A549 (cell line): ENCODE data around the gene CCNI. TPM values are rescaled to one million over a fixed set of nuclear protein-coding genes. Genes with fewer than 3 reads are reported as not detected.

Experiments
- ATAC-seq, 2 experiments: fragments of 200-7000 bp in 1 of 2; fragments of >200 bp in 1 of 2; cut with Nextera tagmentation in 1 of 2; cut with Tn5 transposase in 1 of 2; 3 replicates each; pipeline versions ENCODE4 v1.8.0 to v1.9.1; 2018 to 2020; ENCODE audit warnings: mild to moderate bottlenecking in 1 of 2, moderate library complexity in 1 of 2
- CTCF ChIA-PET: fragments of 300-600 bp; sonication (Branson Sonifier 250); formaldehyde crosslinking; extraction: SDS; loops from one replicate; lab custom pipeline; 2021; ENCODE audit warnings: antibody characterized with exemption, inconsistent platforms; lab: Yijun Ruan, JAX
- POLR2A ChIA-PET: fragments of 350-600 bp; formaldehyde crosslinking; extraction: SDS; loops from one replicate; lab custom pipeline; 2021; ENCODE audit warnings: antibody characterized with exemption, inconsistent platforms; lab: Yijun Ruan, JAX
- DNase-seq, 2 experiments: peaks; one replicate each; pipeline versions ENCODE4 v3.0.0 to v3.0.0-alpha.2; 2011 to 2016; ENCODE audit warnings: low read depth in 1 of 2, low spot score in 1 of 2
- FAIRE-seq: peaks from 2 replicates; lab custom pipeline; 2011; peaks lifted over from hg19 to GRCh38; lab: Jason Lieb, UNC
- H3K27ac ChIP-seq, 2 experiments: fragments of >200 bp; sonication (Bioruptor Twin); formaldehyde crosslinking; 3 replicates each; pipeline ENCODE4 v1.5.1; 2016 to 2017
- H3K4me1 ChIP-seq: fragments of >200 bp; sonication (Bioruptor Twin); formaldehyde crosslinking; 3 replicates; pipeline ENCODE4 v1.6.1; 2016
- H3K4me2 ChIP-seq: fragments of >200 bp; sonication (Bioruptor Twin); formaldehyde crosslinking; 3 replicates; pipeline ENCODE4 v1.6.1; 2016
- H3K4me3 ChIP-seq: fragments of >200 bp; sonication (Bioruptor Twin); formaldehyde crosslinking; 3 replicates; pipeline ENCODE4 v1.5.1; 2016
- H3K9me3 ChIP-seq: fragments of >200 bp; sonication (Bioruptor Twin); formaldehyde crosslinking; 3 replicates; pipeline ENCODE4 v1.6.1; 2016
- CBX2 ChIP-seq: fragments of 200-600 bp; sonication (generic); IDR thresholded peaks from 2 replicates; pipeline ENCODE4 v1.6.1; 2016; ENCODE audit warnings: low read depth, mild to moderate bottlenecking, borderline replicate concordance
- CHD2 ChIP-seq: fragments of 150-350 bp; IDR thresholded peaks from 2 replicates; pipeline ENCODE4 v1.6.1; 2014; ENCODE audit warnings: low read length; ENCODE audit not compliant: partially characterized antibody
- EHF ChIP-seq: fragments of 250-450 bp; sonication (Bioruptor Pico); IDR thresholded peaks from 2 replicates; pipeline ENCODE4 v1.5.0; 2020; ENCODE audit warnings: mild to moderate bottlenecking
- EP300 ChIP-seq, 2 experiments: fragments of >200 bp; sonication (Bioruptor Twin); formaldehyde crosslinking; IDR thresholded peaks; 2 replicates in 1 of 2; 3 replicates in 1 of 2; pipeline ENCODE4 v1.6.1; 2016 to 2017
- FOXS1 ChIP-seq: fragments of 250-450 bp; sonication (Bioruptor Pico); IDR thresholded peaks from 2 replicates; pipeline ENCODE4 v1.5.0; 2020; ENCODE audit warnings: mild to moderate bottlenecking, moderate library complexity
- GATA3 ChIP-seq: IDR thresholded peaks from 2 replicates; pipeline ENCODE4 v1.6.1; 2012; ENCODE audit warnings: borderline replicate concordance
- HDAC2 ChIP-seq: fragments of 200-600 bp; sonication (generic); IDR thresholded peaks from 2 replicates; pipeline ENCODE4 v1.6.1; 2016
- HEYL ChIP-seq: fragments of 250-450 bp; sonication (Bioruptor Pico); IDR thresholded peaks from 2 replicates; pipeline ENCODE4 v1.8.0; 2021; ENCODE audit warnings: mild to moderate bottlenecking, moderate library complexity
- HOXB13 ChIP-seq: fragments of 250-450 bp; sonication (Bioruptor Pico); IDR thresholded peaks from 2 replicates; pipeline ENCODE4 v1.5.0; 2020; ENCODE audit warnings: low read depth, mild to moderate bottlenecking, moderate library complexity
- KDM1A ChIP-seq: fragments of 200-600 bp; sonication (generic); IDR thresholded peaks from 2 replicates; pipeline ENCODE4 v1.6.1; 2016; ENCODE audit warnings: low read depth, mild to moderate bottlenecking
- NR3C1 ChIP-seq: fragments of >200 bp; sonication (Bioruptor Twin); formaldehyde crosslinking; IDR thresholded peaks from 3 replicates; pipeline ENCODE4 v1.6.1; 2017
- PHF8 ChIP-seq: fragments of 200-600 bp; sonication (generic); IDR thresholded peaks from 2 replicates; pipeline ENCODE4 v1.6.1; 2016; ENCODE audit warnings: low read depth, mild to moderate bottlenecking, antibody characterized with exemption, moderate library complexity, borderline replicate concordance
- POLR2A ChIP-seq: IDR thresholded peaks from 2 replicates; pipeline ENCODE4 v1.6.1; 2012; ENCODE audit warnings: mild to moderate bottlenecking, low read length
- TP53 ChIP-seq: fragments of 250-450 bp; sonication (Bioruptor Pico); IDR thresholded peaks from 2 replicates; pipeline ENCODE4 v1.5.0; 2021; ENCODE audit warnings: mild to moderate bottlenecking, moderate library complexity
- ZC3H11A ChIP-seq: fragments of 450-650 bp; IDR thresholded peaks from 2 replicates; pipeline ENCODE4 v1.6.1; 2014; ENCODE audit warnings: antibody characterized with exemption, mild to moderate bottlenecking
- ZNF302 ChIP-seq: fragments of 250-450 bp; sonication (Bioruptor Pico); IDR thresholded peaks from 2 replicates; pipeline ENCODE4 v1.9.0; 2021; ENCODE audit warnings: inconsistent platforms, mild to moderate bottlenecking, moderate library complexity
- WGBS: methylation state at CpG from one replicate; pipeline ENCODE4 v1.1.6; 2017; ENCODE audit errors: missing lambda C conversion rate; 5-methylcytosine and 5-hydroxymethylcytosine counted together
- polyA plus RNA-seq, 4 experiments: library from polyadenylated mRNA; depleted of rRNA in 3 of 4; stranded (reverse); fragments of >200 nt; fragmentation: RNase III in 1 of 4; extraction: RNeasy Plus Mini Kit Qiagen cat#74134 plus additional on column Dnase treatment in 1 of 4; gene quantifications; 2 replicates in 3 of 4; 3 replicates in 1 of 4; pipeline ENCODE4 v1.2.3, GENCODE V29; 2011 to 2017
- TF ChIP-seq, protein P1 (sequence below): fragments of 150-350 bp; IDR thresholded peaks from 2 replicates; pipeline ENCODE4 v1.6.1; 2014; ENCODE audit warnings: low read depth, mild to moderate bottlenecking, low read length
- TF ChIP-seq, protein P2 (sequence below): fragments of >200 bp; sonication (Bioruptor Twin); formaldehyde crosslinking; IDR thresholded peaks from 3 replicates; pipeline ENCODE4 v1.5.1; 2016
- TF ChIP-seq, protein P3 (sequence below): fragments of 250-450 bp; sonication (Bioruptor Pico); IDR thresholded peaks from 2 replicates; pipeline ENCODE4 v1.5.0; 2021; ENCODE audit warnings: mild to moderate bottlenecking, moderate library complexity, borderline replicate concordance
- TF ChIP-seq, protein P4 (sequence below): IDR thresholded peaks from 2 replicates; pipeline ENCODE4 v1.6.1; 2012

CCNI gene
- polyA plus RNA-seq, 2 of the 4 experiments (the other 2 are of a cell fraction) = 73.8 to 117 TPM

DNA sequence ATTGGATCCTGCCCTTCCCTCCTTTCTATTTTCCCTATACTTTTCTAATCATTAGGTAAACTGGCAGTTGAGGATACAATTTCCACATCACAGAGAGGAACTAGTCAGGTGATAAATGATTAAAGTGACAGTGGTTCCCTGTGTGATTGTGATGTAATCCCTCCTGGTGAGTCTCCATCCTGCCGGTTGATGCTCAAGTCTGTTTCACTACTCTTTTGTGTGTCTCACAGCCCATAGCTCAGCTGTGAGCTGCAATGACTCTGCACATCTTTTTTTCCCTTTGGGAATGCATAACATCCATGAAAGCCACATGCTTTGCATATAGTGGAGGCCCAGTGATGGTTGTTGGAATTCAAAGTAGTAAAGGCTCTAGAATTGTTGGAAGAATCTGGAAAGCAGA, 60.4 kb downstream of the CCNI start:
- FAIRE-seq = no peak
- WGBS = 60% methylated on average over 1 of the region's 1 CpG

DNA sequence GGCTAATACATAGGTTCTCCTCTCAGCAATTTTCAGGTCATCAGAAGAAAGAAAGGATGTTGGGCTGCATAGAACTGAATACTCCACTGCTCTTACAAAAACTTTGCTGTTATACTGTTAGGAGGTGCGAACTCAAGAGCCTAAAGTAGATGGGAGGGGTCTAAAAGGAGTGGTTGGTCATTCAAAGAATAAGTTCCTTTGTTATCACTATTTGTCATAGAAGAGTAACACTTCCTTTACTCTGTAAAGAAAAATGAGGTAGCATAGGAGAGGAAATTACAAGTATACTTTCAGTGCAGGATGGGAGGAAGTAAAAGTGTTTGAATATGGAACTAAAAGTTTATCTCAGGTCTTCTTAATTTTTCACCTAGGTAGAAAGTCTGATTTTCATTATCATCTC, 61.5 kb downstream of the CCNI start:
- CTCF ChIA-PET = no interaction called here

More for the DNA sequence above, 60.4 kb downstream of the CCNI start:
- no peak for TF ChIP-seq POLR2A
- no peak for TF ChIP-seq CHD2
- no peak for TF ChIP-seq FOXS1
- TF ChIP-seq, protein P1, sequence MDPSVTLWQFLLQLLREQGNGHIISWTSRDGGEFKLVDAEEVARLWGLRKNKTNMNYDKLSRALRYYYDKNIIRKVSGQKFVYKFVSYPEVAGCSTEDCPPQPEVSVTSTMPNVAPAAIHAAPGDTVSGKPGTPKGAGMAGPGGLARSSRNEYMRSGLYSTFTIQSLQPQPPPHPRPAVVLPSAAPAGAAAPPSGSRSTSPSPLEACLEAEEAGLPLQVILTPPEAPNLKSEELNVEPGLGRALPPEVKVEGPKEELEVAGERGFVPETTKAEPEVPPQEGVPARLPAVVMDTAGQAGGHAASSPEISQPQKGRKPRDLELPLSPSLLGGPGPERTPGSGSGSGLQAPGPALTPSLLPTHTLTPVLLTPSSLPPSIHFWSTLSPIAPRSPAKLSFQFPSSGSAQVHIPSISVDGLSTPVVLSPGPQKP = no peak
- no peak for TF ChIP-seq EP300 (IDR thresholded peaks at IDR 0.05)
- no peak for TF ChIP-seq KDM1A
- TF ChIP-seq HOXB13 (CRISPR knock-in tag) = no peak
- TF ChIP-seq EHF (CRISPR knock-in tag) = no peak
- no peak for TF ChIP-seq ZNF302
- Histone ChIP-seq H3K27ac (no peak overlapping the region), H3K4me1 (no peaks in the 10 kb centered on the region), H3K4me3 (no peak overlapping the region), H3K4me2 (no peak overlapping the region), H3K9me3 (no peaks in the 10 kb centered on the region)
- no peak for DNase-seq
- CTCF ChIA-PET = no interaction called here
- ATAC-seq = no peak
- POLR2A ChIA-PET = no interaction called here

DNA sequence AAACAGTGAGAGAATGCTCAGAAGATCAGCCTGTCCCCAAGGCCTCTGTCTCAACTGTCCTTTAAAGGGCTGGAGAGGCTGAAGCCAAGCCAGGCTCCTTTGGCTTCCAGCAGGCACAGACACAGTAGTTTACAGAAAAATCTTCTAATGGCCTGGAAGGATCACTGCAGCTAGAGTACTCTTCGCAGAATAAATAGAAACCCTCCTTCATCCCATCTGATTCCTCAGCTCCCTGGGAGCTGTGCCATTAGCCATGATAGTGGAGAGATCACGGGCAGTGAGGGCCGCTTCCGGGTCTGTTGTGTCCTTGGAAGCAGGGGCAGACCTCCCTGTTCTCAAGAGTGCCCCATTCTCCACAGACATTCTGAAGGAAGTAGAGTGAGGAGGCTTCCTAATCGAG, 63.1 kb downstream of the CCNI start:
- no peaks in the 10 kb centered on the region for H3K9me3 ChIP-seq
- no peak for ATAC-seq
- no peak for DNase-seq
- H3K4me2 ChIP-seq = no peak overlapping the region
- FAIRE-seq = no peak
- ChIA-PET POLR2A (no interaction called here), CTCF (no interaction called here)
- H3K27ac ChIP-seq = no peak overlapping the region
- WGBS = 97% methylated on average over 5 of the region's 5 CpGs
- TF ChIP-seq HDAC2 (no peak), CHD2 (no peak), NR3C1 (no peak), EP300 (IDR thresholded peaks at IDR 0.05) (no peak), POLR2A (no peak), GATA3 (no peak), PHF8 (no peak), ZC3H11A (no peak), HEYL (CRISPR knock-in tag) (no peak), EHF (CRISPR knock-in tag) (no peak)
- TF ChIP-seq, protein P2, sequence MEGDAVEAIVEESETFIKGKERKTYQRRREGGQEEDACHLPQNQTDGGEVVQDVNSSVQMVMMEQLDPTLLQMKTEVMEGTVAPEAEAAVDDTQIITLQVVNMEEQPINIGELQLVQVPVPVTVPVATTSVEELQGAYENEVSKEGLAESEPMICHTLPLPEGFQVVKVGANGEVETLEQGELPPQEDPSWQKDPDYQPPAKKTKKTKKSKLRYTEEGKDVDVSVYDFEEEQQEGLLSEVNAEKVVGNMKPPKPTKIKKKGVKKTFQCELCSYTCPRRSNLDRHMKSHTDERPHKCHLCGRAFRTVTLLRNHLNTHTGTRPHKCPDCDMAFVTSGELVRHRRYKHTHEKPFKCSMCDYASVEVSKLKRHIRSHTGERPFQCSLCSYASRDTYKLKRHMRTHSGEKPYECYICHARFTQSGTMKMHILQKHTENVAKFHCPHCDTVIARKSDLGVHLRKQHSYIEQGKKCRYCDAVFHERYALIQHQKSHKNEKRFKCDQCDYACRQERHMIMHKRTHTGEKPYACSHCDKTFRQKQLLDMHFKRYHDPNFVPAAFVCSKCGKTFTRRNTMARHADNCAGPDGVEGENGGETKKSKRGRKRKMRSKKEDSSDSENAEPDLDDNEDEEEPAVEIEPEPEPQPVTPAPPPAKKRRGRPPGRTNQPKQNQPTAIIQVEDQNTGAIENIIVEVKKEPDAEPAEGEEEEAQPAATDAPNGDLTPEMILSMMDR = no peak
- TF ChIP-seq, protein P1 = no peak
- TF ChIP-seq, protein P3, sequence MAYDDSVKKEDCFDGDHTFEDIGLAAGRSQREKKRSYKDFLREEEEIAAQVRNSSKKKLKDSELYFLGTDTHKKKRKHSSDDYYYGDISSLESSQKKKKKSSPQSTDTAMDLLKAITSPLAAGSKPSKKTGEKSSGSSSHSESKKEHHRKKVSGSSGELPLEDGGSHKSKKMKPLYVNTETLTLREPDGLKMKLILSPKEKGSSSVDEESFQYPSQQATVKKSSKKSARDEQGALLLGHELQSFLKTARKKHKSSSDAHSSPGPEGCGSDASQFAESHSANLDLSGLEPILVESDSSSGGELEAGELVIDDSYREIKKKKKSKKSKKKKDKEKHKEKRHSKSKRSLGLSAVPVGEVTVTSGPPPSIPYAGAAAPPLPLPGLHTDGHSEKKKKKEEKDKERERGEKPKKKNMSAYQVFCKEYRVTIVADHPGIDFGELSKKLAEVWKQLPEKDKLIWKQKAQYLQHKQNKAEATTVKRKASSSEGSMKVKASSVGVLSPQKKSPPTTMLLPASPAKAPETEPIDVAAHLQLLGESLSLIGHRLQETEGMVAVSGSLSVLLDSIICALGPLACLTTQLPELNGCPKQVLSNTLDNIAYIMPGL (CRISPR knock-in tag) = no peak
- TF ChIP-seq, protein P4, sequence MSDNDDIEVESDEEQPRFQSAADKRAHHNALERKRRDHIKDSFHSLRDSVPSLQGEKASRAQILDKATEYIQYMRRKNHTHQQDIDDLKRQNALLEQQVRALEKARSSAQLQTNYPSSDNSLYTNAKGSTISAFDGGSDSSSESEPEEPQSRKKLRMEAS = no peak
- no peak overlapping the region for H3K4me3 ChIP-seq
- H3K4me1 ChIP-seq = no peaks in the 10 kb centered on the region

More for the DNA sequence above, 61.5 kb downstream of the CCNI start:
- no peaks in the 10 kb centered on the region for H3K9me3 ChIP-seq
- TF ChIP-seq CBX2 (no peak), TP53 (no peak)
- TF ChIP-seq, protein P1 = no peak
- TF ChIP-seq, all 56 proteins: peak for 0
- POLR2A ChIA-PET = no interaction called here
- no peak overlapping the region for H3K4me2 ChIP-seq
- no peak overlapping the region for H3K4me3 ChIP-seq
- FAIRE-seq = no peak
- no peak overlapping the region for H3K27ac ChIP-seq
- no peaks in the 10 kb centered on the region for H3K4me1 ChIP-seq
- no peak for DNase-seq
- ATAC-seq = no peak
- 100% methylated on average over 1 of the region's 1 CpG for WGBS
